GM12878 (cell line): Measurements from ENCODE around the gene PRB3. TPM values are rescaled to one million over a fixed set of nuclear protein-coding genes. Genes with fewer than 3 reads are reported as not detected.

Experiments used
- ATAC-seq: fragments of 200-7000 bp; cut with Tn5 transposase; 3 replicates; pipeline ENCODE4 v1.9.1; 2020; ENCODE audit warnings: mild to moderate bottlenecking, moderate library complexity
- BruUV-seq: library from RNA; stranded (reverse); fragments of 400-500 nt; replicated peaks from 2 replicates; lab custom pipeline; 2021; lab: Mats Ljungman, UMichigan
- CTCF ChIA-PET: fragments of 300-600 bp; sonication (Branson Sonifier 250); formaldehyde crosslinking; extraction: SDS; loops from one replicate; lab custom pipeline; 2021; ENCODE audit warnings: inconsistent platforms; lab: Yijun Ruan, JAX
- POLR2A ChIA-PET: fragments of 350-600 bp; formaldehyde crosslinking; extraction: SDS; loops from one replicate; lab custom pipeline; 2021; ENCODE audit warnings: inconsistent platforms; lab: Charles Lee
- RAD21 ChIA-PET: fragments of 300-600 bp; sonication (Branson Sonifier 250); formaldehyde crosslinking; loops from one replicate; lab custom pipeline; 2023; ENCODE audit warnings: antibody characterized with exemption; ENCODE audit not compliant: unreplicated experiment; lab: Charles Lee
- SMC1A ChIA-PET: fragments of 300-600 bp; sonication (Branson Sonifier 250); formaldehyde crosslinking; loops from one replicate; lab custom pipeline; 2023; ENCODE audit not compliant: unreplicated experiment, uncharacterized antibody; lab: Charles Lee
- DNase-seq: peaks from one replicate; pipeline ENCODE4 v3.0.0-alpha.2; 2011; ENCODE audit warnings: low read depth, low spot score
- FAIRE-seq: peaks from 3 replicates; lab custom pipeline; 2011; peaks lifted over from hg19 to GRCh38; lab: Jason Lieb, UNC
- H2AFZ ChIP-seq: 2 replicates; pipeline ENCODE4 v1.6.0; 2011; ENCODE audit warnings: low read depth, low read length, control low read depth; ENCODE audit not compliant: control insufficient read depth
- H3K27ac ChIP-seq: 2 replicates; pipeline ENCODE4 v1.5.1; 2011; ENCODE audit warnings: control low read depth; ENCODE audit not compliant: control insufficient read depth, insufficient read depth
- H3K27me3 ChIP-seq, 2 experiments: replicated peaks in 1 of 2; 2 replicates each; pipeline versions ENCODE4 v1.6.0 to v1.6.1; 2011; ENCODE audit warnings: low read length in 1 of 2; ENCODE audit not compliant: control insufficient read depth in 2 of 2, insufficient read depth in 2 of 2
- H3K36me3 ChIP-seq, 2 experiments: 2 replicates each; pipeline ENCODE4 v1.5.1; 2011; ENCODE audit warnings: low read length in 1 of 2; ENCODE audit not compliant: control insufficient read depth in 2 of 2, insufficient read depth in 2 of 2
- H3K4me1 ChIP-seq: 2 replicates; pipeline ENCODE4 v1.6.1; 2011; ENCODE audit warnings: mild to moderate bottlenecking, low read length, moderate library complexity, mixed read lengths; ENCODE audit not compliant: control insufficient read depth, insufficient read depth
- H3K4me2 ChIP-seq: 2 replicates; pipeline ENCODE4 v1.6.0; 2011; ENCODE audit warnings: control low read depth; ENCODE audit not compliant: control insufficient read depth, insufficient read depth
- H3K4me3 ChIP-seq: fragments of 200-600 bp; sonication (generic); 2 replicates; pipeline ENCODE4 v1.5.1; 2016
- H3K79me2 ChIP-seq: 2 replicates; pipeline ENCODE4 v1.6.0; 2011; ENCODE audit warnings: low read length; ENCODE audit not compliant: control insufficient read depth, insufficient read depth
- H3K9ac ChIP-seq: 2 replicates; pipeline ENCODE4 v1.8.0; 2011; ENCODE audit warnings: low read length, control low read depth, mixed read lengths; ENCODE audit not compliant: control insufficient read depth, insufficient read depth
- H3K9me3 ChIP-seq: replicated peaks from 3 replicates; pipeline ENCODE4 v1.5.1; 2011; ENCODE audit warnings: mild to moderate bottlenecking, low read length; ENCODE audit not compliant: control insufficient read depth, insufficient read depth
- H4K20me1 ChIP-seq: 2 replicates; pipeline ENCODE4 v1.6.0; 2011; ENCODE audit not compliant: control insufficient read depth, insufficient read depth
- TCF7 ChIP-seq: IDR thresholded peaks from 2 replicates; pipeline ENCODE4 v1.6.1; 2014; ENCODE audit warnings: antibody characterized with exemption, borderline replicate concordance
- ZBTB33 ChIP-seq: fragments of 450-650 bp; IDR thresholded peaks from 2 replicates; pipeline ENCODE4 v1.6.1; 2017; ENCODE audit warnings: mild to moderate bottlenecking
- ZNF217 ChIP-seq: fragments of 450-650 bp; IDR thresholded peaks from 2 replicates; pipeline ENCODE4 v1.6.1; 2017; ENCODE audit warnings: antibody characterized with exemption, mild to moderate bottlenecking
- WGBS: methylation state at CpG from one replicate; pipeline ENCODE4 v1.1.6; 2016; ENCODE audit warnings: low lambda C conversion rate; ENCODE audit not compliant: insufficient replicate concordance, insufficient coverage; ENCODE audit errors: missing lambda C conversion rate; 5-methylcytosine and 5-hydroxymethylcytosine counted together
- in situ Hi-C: fragments of 300-500 bp; cut with MboI; formaldehyde crosslinking; loops from 9 replicates; pipeline ENCODE4 v1.14.3; 2018; ENCODE audit warnings: mixed read lengths
- intact Hi-C: fragments of 100-400 bp; cut with micrococcal nuclease; formaldehyde crosslinking; loops from one replicate; pipeline ENCODE4 v1.14.2; 2022; ENCODE audit not compliant: unreplicated experiment
- polyA plus RNA-seq, 11 experiments: library from polyadenylated mRNA; depleted of rRNA in 4 of 11; unstranded in 6 of 11; stranded (reverse) in 5 of 11; fragments of >200 nt; fragmentation: Nextera tagmentation in 4 of 11; fragmentation: Illumina TruSeq in 1 of 11; extraction: Ambion mirVana in 4 of 11; extraction: Trizol in 1 of 11; gene quantifications; 1 replicate in 1 of 11; 2 replicates in 10 of 11; pipeline versions ENCODE4 v1.2.1 to v1.2.3, GENCODE V29; 2011 to 2016; ENCODE audit warnings: inconsistent platforms in 2 of 11, missing spikeins in 2 of 11, low read depth in 1 of 11
- total RNA-seq, 4 experiments: library from RNA; depleted of rRNA in 3 of 4; stranded (reverse); fragments of >200 nt in 3 of 4; fragmentation: Illumina TruSeq in 1 of 4; extraction: Trizol in 1 of 4; gene quantifications; 2 replicates each; pipeline versions ENCODE4 v1.2.1 to v1.2.3, GENCODE V29; 2013 to 2021

Gene PRB3
- total and polyA plus RNA-seq, 10 of the 15 experiments (the other 5 are each of a cell fraction or from before 2014, with no cell fraction given) = not detected

DNA sequence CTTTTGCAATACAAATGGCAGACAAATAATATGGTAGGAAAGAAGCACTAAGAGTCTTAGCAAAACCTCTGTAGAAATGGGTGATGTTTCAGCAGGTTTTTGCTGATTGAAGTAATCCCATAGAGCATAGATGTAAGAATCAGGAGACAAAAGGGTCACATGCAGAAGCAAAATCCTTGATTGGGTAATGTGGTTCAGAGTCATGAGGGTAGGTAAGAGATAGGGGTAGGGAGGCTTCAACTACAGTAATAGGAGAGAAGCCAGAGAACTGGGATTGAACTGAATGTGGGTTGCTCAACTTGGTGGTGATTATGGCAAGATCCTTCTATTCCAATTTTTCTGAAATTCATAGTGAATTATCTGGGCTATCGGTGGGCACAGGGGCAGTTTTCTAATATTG is 5.0 kb downstream of the PRB3 start:
- no peaks in the 10 kb centered on the region for H3K27me3 ChIP-seq
- in situ Hi-C loops = no loop called here
- DNase-seq = no peak
- SMC1A ChIA-PET = no interaction called here
- POLR2A ChIA-PET = no interaction called here
- no peaks in the 10 kb centered on the region for H3K79me2 ChIP-seq
- RAD21 ChIA-PET = no interaction called here
- no peak overlapping the region for H3K9ac ChIP-seq
- H3K4me2 ChIP-seq = no peak overlapping the region
- H3K4me3 ChIP-seq = no peak overlapping the region
- H3K9me3 ChIP-seq = no peaks in the 10 kb centered on the region
- H3K4me1 ChIP-seq = no peaks in the 10 kb centered on the region
- WGBS = 100% methylated on average over 1 of the region's 1 CpG
- no peaks in the 10 kb centered on the region for H3K36me3 ChIP-seq
- TF ChIP-seq TCF7 (no peak), ZBTB33 (no peak)
- TF ChIP-seq, all 136 proteins: peak for 0
- intact Hi-C loops = no loop called here
- BruUV-seq = no TSS peak
- no peaks in the 10 kb centered on the region for H4K20me1 ChIP-seq
- CTCF ChIA-PET = no interaction called here
- no peak overlapping the region for H3K27ac ChIP-seq
- H2AFZ ChIP-seq = no peak overlapping the region
- ATAC-seq (no peak), FAIRE-seq (no peak)

DNA sequence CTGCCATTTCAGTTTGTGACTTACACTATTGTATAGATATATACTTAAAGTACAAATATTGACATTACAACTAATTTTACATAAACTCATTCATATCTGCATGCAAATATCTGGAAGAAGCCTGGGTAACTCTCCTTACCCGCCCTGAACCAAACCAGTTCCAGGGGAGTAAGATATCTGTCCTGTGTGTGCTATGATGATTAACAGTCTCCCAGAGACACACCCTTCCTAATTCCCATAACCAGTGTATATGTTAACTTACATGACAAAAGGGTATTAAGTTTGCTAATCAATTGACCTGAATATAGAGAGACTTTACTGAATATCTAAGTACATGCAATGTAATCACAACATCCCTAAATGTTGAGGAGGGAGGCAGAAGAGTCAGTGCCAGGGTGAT is 23.0 kb downstream of the PRB3 start:
- no peak for DNase-seq
- Histone ChIP-seq H3K79me2 (no peaks in the 10 kb centered on the region), H3K36me3 (no peaks in the 10 kb centered on the region), H3K27me3 (no peaks in the 10 kb centered on the region), H2AFZ (no peak overlapping the region), H3K9ac (no peak overlapping the region), H3K27ac (no peak overlapping the region), H3K4me3 (no peak overlapping the region), H3K4me1 (no peaks in the 10 kb centered on the region), H3K9me3 (no peaks in the 10 kb centered on the region), H3K4me2 (no peak overlapping the region), H4K20me1 (no peaks in the 10 kb centered on the region)
- SMC1A ChIA-PET = no interaction called here
- in situ Hi-C loops (no loop called here), intact Hi-C loops (no loop called here)
- no TSS peak for BruUV-seq
- no peak for TF ChIP-seq ZNF217
- POLR2A ChIA-PET = no interaction called here
- RAD21 ChIA-PET = no interaction called here
- 79% methylated on average over 1 of the region's 1 CpG for WGBS
- CTCF ChIA-PET = no interaction called here
- no peak for FAIRE-seq
- ATAC-seq = no peak
